GM18873 (cell line): ENCODE results near the gene BUD23.
"Not testable (repeated sequence)": the region's sequence is repeated elsewhere in the genome, so short reads cannot be mapped to it uniquely, and the experiment has no call there.

Experiments used
- ATAC-seq: cut with Tn5 transposase; IDR thresholded peaks from one replicate; pipeline ENCODE4 v1.9.1; 2021; ENCODE audit warnings: mild to moderate bottlenecking, moderate library complexity, moderate number of reproducible peaks; ENCODE audit not compliant: unreplicated experiment, low FRiP score

Gene BUD23, protein sequence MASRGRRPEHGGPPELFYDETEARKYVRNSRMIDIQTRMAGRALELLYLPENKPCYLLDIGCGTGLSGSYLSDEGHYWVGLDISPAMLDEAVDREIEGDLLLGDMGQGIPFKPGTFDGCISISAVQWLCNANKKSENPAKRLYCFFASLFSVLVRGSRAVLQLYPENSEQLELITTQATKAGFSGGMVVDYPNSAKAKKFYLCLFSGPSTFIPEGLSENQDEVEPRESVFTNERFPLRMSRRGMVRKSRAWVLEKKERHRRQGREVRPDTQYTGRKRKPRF

DNA sequence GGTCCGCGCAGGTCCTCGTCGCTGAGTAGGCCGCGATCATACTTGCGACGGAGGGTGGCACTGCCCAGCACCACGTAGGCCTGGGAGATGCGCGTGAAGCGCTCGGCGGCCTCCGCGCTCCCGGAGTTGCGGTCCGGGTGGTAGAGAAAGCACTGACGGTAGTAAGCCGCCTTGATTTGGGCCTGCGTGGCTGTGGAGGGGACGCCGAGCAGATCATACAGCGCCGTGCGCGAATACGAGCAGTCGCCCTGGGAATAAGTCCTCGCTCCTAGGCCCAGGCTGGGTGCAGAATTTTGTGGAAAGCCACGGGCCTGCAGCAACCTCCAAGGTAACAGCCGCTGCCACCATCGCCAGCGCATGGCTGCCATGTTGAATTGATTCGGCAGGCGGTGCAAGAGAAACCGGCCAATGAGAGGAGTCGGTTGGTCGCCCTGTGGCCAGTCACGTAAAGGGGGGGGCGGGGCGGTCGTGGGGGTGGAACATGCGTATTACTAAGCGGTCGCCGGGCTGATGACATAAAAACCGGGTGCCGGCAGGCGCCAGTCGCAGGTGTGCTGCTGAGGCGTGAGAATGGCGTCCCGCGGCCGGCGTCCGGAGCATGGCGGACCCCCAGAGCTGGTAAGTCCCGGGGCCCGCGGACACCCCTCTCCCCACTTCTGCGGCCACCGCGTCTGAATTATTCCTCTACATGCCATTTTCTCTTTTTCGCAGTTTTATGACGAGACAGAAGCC lies at the start of gene BUD23, which contains the start of gene DNAJC30:
BUD23 (plus strand) TSS at position 542 of the 732 bp plus-strand sequence; CDS start at position 571, 29 bp downstream.
DNAJC30 (minus strand) TSS at position 398 of the 732 bp plus-strand sequence; CDS start at position 368, 30 bp downstream.
- ATAC-seq = peak; percentile 79

DNA sequence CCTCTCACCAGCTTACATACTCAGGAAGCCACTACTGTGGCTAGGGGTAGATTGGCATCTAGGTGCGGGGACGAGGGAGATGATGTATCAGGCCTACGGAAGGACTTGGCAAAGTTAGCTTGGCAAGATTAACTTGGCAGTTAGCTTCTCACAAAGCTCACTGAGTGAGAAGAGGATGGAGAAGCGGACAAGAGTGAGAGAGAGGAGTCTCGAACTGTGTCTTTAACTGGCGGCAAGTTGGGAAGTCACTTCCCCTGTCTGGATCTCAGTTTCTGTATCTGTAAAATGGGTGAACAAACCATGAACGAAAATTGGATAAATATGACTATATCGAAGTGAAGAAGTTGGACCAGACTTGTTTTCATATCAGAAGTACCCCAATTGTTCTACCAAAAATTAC lies 49.6 kb upstream of the BUD23 start:
- ATAC-seq = no peak

DNA sequence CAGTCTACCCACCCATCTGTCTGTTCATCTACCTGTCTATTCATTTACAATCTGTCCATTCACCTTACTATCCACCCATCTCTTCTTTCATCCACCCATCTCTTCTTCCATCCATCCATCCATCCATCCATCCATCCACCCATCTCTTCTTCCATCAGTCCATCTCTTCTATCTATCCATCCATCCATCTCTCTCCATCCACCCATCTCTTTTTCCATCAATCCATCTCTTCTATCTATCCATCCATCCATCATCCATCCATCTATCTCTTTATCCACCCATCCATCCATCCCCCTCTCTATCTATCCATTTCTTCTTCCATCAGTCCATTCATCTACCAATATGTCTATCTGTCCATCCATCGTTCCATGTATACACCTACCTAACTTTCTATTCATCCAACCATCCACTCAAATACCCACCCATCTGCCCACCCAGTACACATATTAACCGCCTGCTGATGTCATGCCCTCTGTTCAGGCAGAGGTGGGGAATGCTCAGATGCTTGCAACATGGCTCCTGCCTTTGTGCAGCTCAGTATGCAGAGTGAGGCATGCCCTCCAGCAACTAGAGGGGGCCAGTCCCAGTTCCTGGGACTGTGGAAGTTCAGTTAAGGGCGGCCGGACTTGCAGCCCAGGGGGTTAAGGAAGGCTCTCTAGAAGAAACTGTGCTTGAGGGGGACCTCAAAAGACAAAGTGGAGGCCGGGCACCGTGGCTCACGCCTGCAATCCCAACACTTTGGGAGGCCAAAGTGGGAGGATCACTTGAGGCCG lies 47.8 kb upstream of the BUD23 start:
- ATAC-seq = no peak

DNA sequence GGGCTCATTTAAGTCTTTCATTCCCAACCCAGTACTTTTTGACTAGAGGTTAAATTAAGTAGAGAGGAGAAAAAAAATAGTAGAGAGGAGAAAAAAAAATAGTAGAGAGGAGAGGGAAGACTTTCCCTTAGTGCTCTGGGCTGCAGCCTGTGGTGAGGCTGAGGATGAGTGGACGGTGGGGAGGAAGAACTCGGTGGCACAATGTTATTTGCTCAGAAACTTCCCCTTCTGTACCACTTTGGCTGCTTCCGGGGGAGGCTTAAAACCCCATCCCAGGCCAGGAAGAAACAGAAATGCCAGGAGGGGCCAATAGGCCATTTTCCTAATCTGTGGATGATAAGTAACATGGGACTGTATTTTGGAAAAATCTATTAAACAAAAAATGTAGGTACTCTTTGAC lies 44.5 kb upstream of the BUD23 start:
- ATAC-seq = no peak

DNA sequence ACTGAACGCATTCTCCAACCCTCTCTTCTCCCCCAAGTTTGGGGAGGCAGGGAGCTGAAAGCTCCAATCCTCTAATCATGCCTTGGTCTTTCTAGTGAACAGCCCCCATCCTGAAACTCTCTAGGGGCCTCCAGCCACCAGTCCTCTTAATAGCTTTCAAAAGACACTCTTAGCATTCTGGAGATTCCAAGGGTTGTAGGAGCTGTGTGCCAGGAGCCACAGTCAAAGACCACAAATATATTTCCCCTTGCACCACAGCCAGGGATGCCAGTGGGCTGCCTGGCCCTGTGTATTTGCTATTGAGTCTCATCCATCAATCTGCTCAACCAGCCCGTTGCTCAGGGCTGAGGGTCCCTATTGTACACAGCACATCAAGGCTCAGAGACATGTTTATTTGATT lies 40.6 kb upstream of the BUD23 start:
- ATAC-seq = no peak

DNA sequence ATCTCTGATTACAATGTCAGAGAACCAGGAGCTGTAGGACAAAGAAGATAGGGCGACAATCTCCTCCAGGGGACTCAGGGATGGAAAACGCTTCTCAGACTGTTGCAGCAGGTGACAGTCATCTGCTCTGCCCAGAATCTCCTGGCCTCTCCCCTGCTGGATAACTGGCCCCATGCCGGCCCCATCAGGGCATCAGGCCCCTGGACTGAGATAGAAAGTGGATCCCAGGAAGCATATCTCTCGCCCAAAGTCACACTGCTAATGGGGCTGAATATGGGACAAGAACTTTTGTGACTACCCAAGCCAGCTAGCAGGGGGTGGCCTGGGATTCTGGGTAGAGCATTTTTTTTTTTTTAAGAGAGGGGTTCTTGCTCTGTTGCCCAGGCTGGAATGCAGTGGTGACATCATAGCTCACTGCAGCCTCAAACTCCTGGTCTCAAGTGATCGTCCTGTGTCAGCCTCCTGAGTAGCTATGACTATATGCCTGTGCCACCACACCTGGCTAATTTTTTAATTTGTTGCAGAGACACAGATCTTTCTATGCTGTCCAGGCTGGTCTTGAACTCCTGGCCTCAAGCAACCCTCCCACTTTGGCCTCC lies 38.6 kb upstream of the BUD23 start:
- ATAC-seq = no peak

DNA sequence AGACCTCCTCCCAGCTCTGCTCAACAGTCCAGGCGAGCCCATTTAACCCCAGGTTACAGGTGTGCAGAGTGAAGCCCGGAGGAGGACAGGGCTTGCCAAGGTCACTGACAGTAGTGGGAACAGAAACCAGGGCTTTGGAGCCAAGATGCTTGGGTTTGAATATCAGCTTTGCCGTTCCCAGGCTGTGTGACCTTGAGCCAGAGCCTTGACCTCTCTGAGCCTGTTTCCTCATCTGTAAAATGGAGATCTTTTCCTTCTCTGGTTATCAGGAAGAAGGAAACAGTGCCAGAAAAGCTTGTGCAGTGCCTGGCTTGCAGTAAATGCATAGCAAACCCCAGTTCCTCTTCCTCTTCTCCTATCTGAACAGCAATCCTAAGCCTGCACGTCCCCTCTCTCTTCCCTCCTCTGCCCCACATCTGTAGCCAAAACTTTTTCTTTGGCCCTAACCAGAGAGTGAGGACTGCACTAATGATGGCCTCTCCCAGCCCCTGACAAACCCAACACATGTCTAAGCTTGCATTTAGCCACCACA lies 37.7 kb upstream of the BUD23 start:
- ATAC-seq = no peak

DNA sequence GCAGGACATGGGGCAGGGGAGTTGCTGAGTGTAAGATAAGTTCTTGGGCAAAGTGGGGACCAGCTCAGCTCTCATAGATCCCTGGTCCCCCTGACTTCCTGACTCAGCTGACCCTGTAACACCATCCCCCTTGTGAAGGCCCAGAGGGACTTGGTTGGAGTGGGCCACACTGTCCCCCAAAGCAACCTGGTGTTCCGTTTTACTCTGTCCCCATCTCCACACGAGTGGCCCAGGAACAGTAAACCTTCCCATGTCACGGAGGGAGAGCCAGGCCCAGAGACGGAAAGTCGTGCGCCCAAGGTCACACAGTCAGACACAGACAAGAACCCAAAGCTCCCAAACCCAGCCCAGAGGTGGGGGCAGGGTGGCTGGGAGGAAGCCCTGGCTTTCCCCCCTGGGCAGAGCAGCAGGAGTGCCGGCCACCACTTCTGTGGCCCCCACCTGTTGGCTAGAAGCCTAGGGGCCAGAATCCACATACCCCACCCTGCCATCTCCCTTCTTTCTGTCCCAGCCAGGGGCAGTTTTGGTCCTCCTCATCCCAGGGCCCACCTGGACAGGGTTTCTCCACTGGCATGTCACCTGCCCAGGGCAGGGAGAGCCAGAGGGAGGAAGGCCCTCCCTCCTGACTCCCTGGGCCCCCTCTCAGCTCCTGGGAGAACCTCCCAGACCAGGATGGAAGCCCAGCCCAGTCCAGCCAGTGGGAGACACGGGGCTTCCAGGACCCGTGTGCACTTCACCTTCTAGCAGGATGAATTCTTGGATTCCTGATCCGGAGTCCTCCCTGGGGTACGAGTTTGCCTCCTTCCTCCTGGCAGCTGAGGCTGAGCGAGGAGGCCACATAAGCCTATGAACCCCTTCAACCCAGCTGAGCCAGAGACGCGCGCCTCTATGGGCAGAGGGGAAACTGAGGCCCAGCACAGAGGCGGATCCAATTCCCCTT lies 36.3 kb upstream of the BUD23 start:
- no peak for ATAC-seq

DNA sequence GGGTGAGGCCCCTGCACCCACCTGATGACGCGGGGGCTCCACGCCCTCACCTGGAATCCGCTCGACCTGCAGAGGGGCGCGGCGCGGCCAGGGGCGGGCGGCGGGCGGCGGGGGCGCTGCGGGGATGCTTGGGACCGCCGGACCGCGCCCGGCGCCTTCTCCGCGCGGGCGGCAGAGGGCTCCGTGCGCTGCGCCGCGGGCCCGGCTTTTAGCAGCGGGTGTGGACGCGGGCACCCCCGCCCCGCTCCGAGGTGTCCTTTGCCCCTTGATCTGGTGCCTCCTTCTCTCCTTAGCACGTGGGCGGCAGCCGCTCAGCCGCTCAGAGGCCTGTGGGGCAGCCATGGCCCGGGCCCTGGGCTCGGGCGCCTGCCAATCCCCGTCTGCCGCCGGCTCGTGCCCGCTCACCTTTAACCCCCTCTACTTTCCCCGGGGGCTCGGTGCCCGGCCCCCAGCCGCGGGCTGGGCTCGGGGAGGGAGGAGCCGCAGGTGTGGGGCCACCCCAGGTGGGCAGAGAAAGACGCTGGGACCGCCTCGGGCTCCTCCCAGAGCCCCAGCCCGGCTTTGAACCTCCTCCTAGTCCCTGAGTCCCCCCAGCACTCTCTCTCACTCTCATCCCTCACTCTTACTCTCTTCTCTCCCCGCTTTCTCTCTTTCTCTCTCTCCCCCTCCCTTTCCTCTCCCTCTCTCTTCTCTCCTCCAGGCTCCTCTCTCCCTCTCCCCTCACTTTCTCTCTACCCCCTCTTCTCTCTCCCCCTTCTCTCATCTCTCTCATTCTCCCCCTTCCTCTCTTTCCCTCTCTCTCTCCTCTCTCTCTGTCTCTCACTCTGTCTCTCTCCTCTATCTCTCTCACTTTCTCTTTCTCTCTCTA lies 35.4 kb upstream of the BUD23 start:
- ATAC-seq = no peak

DNA sequence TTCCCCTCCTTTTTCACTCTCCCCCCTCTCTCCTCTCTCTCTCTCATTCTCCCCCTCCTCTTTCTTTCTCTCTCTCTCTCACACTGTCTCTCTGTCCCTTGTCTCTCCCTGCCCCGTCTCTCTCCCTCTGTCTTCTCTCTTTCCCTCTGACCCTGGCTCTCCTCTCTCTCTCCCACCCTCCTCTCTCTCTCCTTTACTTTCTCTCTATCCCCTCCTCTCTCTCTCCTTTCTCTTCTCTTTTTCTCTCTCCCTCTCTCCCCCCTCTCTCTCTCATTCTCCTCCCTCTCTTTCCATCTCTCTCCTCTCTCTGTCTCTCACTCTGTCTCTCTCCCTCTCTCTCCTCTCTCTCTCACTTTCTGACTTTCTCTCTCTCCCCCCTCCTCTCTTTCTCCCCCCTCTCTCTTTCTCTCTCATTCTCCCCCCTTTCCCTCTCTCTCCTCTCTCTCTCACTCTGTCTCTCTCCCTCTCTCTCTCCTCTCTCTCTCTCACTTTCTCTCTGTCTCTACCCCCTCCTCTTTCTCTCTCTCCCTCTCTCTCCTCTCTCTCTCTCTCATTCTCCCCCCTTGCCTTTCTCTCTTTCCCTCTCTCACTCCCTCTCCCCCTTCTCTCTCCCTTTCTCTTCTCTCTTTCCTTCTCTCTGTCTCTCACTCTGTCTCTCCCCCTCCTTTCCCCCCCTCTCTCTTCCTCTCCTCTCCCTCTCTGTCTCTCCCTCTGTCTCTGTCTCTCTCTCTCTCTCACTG lies 34.6 kb upstream of the BUD23 start:
- ATAC-seq = no peak

DNA sequence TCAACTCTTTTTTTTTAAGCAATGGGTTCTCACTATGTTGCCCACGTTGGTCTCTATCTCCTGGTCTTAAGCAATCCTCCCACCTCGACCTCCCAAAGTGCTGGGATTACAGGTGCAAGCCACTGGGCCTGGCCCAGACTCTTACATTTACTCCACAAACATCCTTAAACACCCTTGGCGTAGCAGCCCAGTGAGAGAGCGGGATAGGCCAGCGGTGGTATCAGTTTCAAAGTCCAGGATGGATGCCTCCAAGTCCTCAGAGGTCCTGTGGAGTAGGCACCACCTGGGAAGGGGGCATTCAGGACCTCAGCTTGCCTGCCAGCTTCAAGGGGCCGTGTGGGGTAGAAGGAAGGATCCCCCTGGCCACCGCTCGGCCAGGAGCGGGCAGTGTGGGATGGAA lies 33.8 kb upstream of the BUD23 start:
- ATAC-seq = no peak

DNA sequence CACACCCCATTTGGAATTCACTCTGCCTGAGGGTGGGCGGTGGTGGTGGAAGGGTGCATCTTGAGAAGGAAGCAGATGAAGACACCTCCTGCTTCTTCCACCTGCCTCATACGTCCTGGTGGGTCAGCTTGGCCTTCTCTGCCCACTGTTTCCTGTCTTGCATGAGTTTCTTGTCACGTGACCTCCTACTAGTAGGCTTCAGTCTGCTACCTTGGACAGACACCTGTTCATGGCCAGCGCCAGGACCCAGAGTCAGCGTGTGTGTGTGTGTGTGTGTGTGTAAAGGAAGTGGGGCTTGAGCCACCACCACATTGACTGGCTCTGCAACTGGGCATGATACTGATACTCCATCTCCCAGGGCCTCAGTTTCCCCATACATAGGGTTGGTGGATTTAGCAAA lies 32.9 kb upstream of the BUD23 start:
- no peak for ATAC-seq

DNA sequence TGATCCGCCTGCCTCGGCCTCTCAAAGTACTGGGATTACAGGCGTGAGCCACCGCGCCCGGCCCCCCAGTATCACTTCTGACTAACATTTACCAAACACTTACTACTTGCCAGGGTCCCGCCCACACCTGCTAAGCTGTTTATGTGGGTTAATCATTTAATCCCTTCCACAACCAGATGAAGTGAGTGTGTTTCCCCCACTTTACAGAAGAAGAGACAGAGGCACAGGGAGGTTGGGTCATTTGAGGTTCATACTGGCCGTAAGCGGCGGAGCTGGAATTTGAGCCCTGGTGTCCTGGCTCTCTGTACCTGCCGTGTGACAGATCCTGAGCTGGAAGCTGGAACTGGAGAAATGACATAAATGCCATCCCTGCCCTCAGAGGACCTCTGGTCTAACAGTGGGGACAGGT lies 30.9 kb upstream of the BUD23 start:
- no peak for ATAC-seq

DNA sequence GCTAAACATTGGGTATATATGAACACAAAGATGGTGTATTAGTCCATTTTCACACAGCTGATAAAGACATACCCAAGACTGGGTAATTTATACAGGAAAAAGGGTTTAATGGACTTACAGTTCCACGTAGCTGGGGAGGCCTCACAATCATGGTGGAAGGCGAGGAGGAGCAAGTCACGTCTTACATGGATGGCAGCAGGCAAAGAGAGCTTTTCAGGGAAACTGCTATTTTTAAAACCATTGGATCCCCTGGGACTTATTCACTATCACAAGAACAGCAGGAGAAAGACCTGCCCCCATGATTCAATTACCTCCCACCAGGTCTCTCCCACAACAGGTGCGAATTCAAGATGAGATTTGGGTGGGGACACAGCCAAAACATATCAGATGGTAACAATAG lies 28.1 kb upstream of the BUD23 start:
- not testable (repeated sequence) for ATAC-seq

DNA sequence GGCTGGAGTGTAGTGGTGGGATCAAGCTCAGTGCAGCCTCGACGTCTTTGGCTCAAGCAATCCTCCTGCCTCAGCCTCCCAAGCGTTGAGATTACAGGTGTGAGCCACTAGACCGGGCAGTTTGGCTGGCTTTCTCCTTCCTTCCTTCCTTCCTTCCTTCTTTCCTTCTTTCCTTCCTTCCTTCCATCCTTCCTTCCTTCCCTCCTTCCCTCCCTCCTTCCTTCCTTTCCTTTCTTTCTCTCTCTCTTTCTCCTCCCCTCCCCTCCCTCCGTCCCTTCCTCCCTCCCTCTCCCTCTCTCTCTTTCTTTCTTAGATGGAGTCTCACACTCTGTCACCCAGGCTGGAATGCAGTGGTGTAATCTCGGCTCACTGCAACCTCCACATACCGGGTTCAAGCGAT lies 23.4 kb upstream of the BUD23 start:
- ATAC-seq = no peak

DNA sequence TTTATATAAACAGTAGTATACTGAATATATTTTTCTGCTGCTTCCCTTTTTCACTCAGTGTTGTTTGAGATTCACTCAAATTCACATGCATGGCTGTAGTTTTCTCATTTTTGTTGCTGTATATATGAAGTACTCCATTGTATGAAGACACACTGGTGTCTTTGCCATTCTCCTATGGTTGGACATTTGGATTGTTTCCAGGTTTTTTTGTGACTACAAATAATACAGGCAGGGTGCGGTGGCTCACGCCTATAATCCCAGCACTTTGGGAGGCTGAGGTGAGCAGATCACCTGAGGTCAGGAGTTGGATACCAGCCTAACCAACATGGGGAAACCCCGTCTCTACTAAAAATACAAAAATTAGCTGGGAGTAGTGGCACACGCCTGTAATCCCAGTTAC lies 22.8 kb upstream of the BUD23 start:
- ATAC-seq = not testable (repeated sequence)

DNA sequence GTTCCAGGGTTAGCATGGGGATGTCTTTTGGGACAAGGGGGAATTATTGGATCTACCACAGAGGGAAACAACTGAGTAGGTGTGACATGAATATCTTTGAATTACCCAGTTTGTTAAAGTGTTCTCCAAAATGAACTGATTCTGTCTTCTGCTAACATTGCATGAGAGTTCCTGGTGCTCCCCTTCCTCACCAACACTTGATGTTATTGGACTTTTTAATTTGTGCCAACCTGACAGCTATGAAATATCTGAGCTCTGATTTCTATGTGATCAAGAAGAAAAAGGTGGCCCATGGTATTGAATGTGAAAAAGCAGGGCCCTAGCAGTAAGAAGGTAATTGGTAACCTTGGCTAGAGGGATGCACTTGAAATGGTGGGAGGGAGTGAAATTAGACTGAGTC lies 20.4 kb upstream of the BUD23 start:
- ATAC-seq = no peak
